GM18505 (cell line): ENCODE results near the gene ZBTB38.

ENCODE experiments used
- ATAC-seq: cut with Tn5 transposase; IDR thresholded peaks from one replicate; pipeline ENCODE4 v1.9.1; 2021; ENCODE audit not compliant: unreplicated experiment
- POLR2A ChIP-seq: IDR thresholded peaks from 4 replicates; pipeline ENCODE4 v1.6.1; 2011; ENCODE audit warnings: borderline replicate concordance; ENCODE audit not compliant: insufficient read depth, insufficient read length; ENCODE audit errors: extremely low read depth

Gene ZBTB38

GRCh38 chr3:141391298-141391990 is 23.1 kb downstream of the ZBTB38 start:
- no peak for ATAC-seq

GRCh38 chr3:141391991-141392316 is 23.6 kb downstream of the ZBTB38 start:
- no peak for TF ChIP-seq POLR2A
- no peak for ATAC-seq

More at GRCh38 chr3:141391298-141391990, 23.1 kb downstream of the ZBTB38 start:
- no peak for TF ChIP-seq POLR2A

GRCh38 chr3:141392416-141392815 is 24.1 kb downstream of the ZBTB38 start:
- ATAC-seq = no peak
- TF ChIP-seq POLR2A = no peak

GRCh38 chr3:141392897-141393734 is 24.8 kb downstream of the ZBTB38 start:
- no peak for ATAC-seq
- TF ChIP-seq POLR2A = no peak

- TF ChIP-seq POLR2A = no peak
- ATAC-seq = no peak
Measured at GRCh38 chr3:141393735-141394076, 25.4 kb downstream of the ZBTB38 start.

GRCh38 chr3:141394560-141394959 is 26.3 kb downstream of the ZBTB38 start:
- no peak for TF ChIP-seq POLR2A
- ATAC-seq = no peak

GRCh38 chr3:141395005-141395589 is 26.8 kb downstream of the ZBTB38 start:
- no peak for TF ChIP-seq POLR2A
- no peak for ATAC-seq

- TF ChIP-seq POLR2A = no peak
- ATAC-seq = no peak
Measured at GRCh38 chr3:141397996-141398395, 29.7 kb downstream of the ZBTB38 start.

- no peak for ATAC-seq
Measured at GRCh38 chr3:141399200-141399599, 30.9 kb downstream of the ZBTB38 start.

GRCh38 chr3:141400073-141400971 is 32.0 kb downstream of the ZBTB38 start:
- ATAC-seq = no peak
- TF ChIP-seq POLR2A = no peak

More at GRCh38 chr3:141399200-141399599, 30.9 kb downstream of the ZBTB38 start:
- no peak for TF ChIP-seq POLR2A

GRCh38 chr3:141401095-141401494 is 32.8 kb downstream of the ZBTB38 start:
- ATAC-seq = no peak
- peak; percentile 5 for TF ChIP-seq POLR2A

- TF ChIP-seq POLR2A = peak; percentile 70
- ATAC-seq = peak; percentile 50
Measured at GRCh38 chr3:141401573-141402475, 33.5 kb downstream of the ZBTB38 start.

- peak; percentile 9 for TF ChIP-seq POLR2A
- peak; percentile 53 for ATAC-seq
Measured at GRCh38 chr3:141402476-141403171, 34.3 kb downstream of the ZBTB38 start.
